ENCODE measurements around the gene LRTM2. TPM values are rescaled to one million over a fixed set of nuclear protein-coding genes. Genes with fewer than 3 reads are reported as not detected.

The LRTM2 gene
- not detected for total RNA-seq

- TF ChIP-seq, protein P1, sequence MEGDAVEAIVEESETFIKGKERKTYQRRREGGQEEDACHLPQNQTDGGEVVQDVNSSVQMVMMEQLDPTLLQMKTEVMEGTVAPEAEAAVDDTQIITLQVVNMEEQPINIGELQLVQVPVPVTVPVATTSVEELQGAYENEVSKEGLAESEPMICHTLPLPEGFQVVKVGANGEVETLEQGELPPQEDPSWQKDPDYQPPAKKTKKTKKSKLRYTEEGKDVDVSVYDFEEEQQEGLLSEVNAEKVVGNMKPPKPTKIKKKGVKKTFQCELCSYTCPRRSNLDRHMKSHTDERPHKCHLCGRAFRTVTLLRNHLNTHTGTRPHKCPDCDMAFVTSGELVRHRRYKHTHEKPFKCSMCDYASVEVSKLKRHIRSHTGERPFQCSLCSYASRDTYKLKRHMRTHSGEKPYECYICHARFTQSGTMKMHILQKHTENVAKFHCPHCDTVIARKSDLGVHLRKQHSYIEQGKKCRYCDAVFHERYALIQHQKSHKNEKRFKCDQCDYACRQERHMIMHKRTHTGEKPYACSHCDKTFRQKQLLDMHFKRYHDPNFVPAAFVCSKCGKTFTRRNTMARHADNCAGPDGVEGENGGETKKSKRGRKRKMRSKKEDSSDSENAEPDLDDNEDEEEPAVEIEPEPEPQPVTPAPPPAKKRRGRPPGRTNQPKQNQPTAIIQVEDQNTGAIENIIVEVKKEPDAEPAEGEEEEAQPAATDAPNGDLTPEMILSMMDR (IDR thresholded peaks at IDR 0.05; ENCODE audit: low read depth) = no peak
These were observed at the start of gene LRTM2 for GRCh38 chr12:1820191-1820895. Gene LRTM2 (plus strand): TSS chr12:1820565. CDS start chr12:1828149, 7,584 bp downstream.

DNA sequence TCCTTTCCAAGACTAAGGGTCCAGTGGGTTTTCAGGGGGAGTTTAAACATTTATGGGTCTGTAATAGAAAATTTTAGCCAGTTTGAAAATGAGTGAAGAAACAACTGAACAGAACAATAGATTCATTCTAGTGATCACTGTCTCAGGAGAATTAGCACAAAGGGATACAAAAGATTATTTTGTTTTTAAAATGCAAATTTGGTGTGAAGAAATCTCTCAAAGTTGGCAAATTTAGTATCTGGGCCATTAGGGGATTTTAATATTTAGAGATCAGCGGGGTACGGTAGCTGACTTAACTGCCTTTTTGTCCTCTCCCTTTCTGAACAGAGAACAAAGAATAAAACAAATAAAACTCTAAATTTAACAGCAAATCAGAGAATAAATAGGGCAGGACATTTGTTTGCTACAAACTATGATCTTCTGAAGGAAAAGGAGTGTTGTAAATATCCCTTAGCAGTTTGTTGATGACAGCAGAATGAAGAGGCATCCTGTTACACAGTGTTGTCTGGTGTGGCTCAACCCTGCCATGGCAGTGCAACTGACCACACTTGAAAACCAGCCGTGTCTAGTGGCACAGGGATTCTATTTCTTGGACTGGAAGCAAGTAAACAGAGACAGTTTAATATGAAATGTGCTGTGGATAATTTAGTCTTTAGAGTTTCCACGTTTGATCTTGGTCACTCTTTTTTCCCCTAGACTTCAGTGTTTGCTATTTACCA lies 46.3 kb upstream of the LRTM2 start:
- TF ChIP-seq, protein P1 (IDR thresholded peaks at IDR 0.05; ENCODE audit: low read depth) = no peak

GRCh38 chr12:1776170-1776921 lies 44.0 kb upstream of the LRTM2 start:
- TF ChIP-seq, protein P1 (IDR thresholded peaks at IDR 0.05; ENCODE audit: low read depth) = no peak

- TF ChIP-seq, protein P1 (IDR thresholded peaks at IDR 0.05; ENCODE audit: low read depth) = no peak
These were observed 42.6 kb upstream of the LRTM2 start for GRCh38 chr12:1777798-1778197.

GRCh38 chr12:1778911-1779310 lies 41.5 kb upstream of the LRTM2 start:
- TF ChIP-seq, protein P1 (IDR thresholded peaks at IDR 0.05; ENCODE audit: low read depth) = no peak

- TF ChIP-seq, protein P1 (IDR thresholded peaks at IDR 0.05; ENCODE audit: low read depth) = no peak
These were observed 40.6 kb upstream of the LRTM2 start for GRCh38 chr12:1779783-1780182.

- TF ChIP-seq, protein P1 (IDR thresholded peaks at IDR 0.05; ENCODE audit: low read depth) = no peak
These were observed 38.6 kb upstream of the LRTM2 start for GRCh38 chr12:1781772-1782171.
